Smooth muscle cell (in vitro differentiated cells): Measurements from ENCODE around the gene RALGPS2. TPM values are rescaled to one million over a fixed set of nuclear protein-coding genes. Genes with fewer than 3 reads are reported as not detected.

ENCODE experiments used
- DNase-seq: peaks from one replicate; lab custom pipeline; 2025; ENCODE audit not compliant: unreplicated experiment; lab: John Stamatoyannopoulos, UW
- H2AFZ ChIP-seq: fragments of 200-600 bp; sonication (generic); 2 replicates; pipeline ENCODE4 v1.6.0; 2016; ENCODE audit warnings: antibody characterized with exemption, low read depth, mild to moderate bottlenecking
- H3F3A ChIP-seq: fragments of 200-600 bp; sonication (generic); 2 replicates; pipeline ENCODE4 v1.6.0; 2017; ENCODE audit warnings: antibody characterized with exemption, low read depth
- H3K27ac ChIP-seq: fragments of 200-600 bp; sonication (generic); 2 replicates; pipeline ENCODE4 v1.5.1; 2016; ENCODE audit warnings: low read depth, mild to moderate bottlenecking
- H3K27me3 ChIP-seq: fragments of 200-600 bp; sonication (generic); 2 replicates; pipeline ENCODE4 v1.6.1; 2016; ENCODE audit warnings: low read depth, mild to moderate bottlenecking
- H3K36me3 ChIP-seq: fragments of 200-600 bp; sonication (generic); 2 replicates; pipeline ENCODE4 v1.5.1; 2016; ENCODE audit warnings: low read depth
- H3K4me1 ChIP-seq: fragments of 200-600 bp; sonication (generic); 2 replicates; pipeline ENCODE4 v1.5.1; 2016; ENCODE audit warnings: low read depth
- H3K4me2 ChIP-seq: fragments of 200-600 bp; sonication (generic); 2 replicates; pipeline ENCODE4 v1.6.0; 2016; ENCODE audit warnings: mild to moderate bottlenecking
- H3K4me3 ChIP-seq: fragments of 200-600 bp; sonication (generic); 2 replicates; pipeline ENCODE4 v1.5.1; 2016; ENCODE audit warnings: mild to moderate bottlenecking
- H3K79me2 ChIP-seq: fragments of 200-600 bp; sonication (generic); 2 replicates; pipeline ENCODE4 v1.6.0; 2016; ENCODE audit warnings: low read depth, mild to moderate bottlenecking
- H3K9ac ChIP-seq: fragments of 200-600 bp; sonication (generic); 2 replicates; pipeline ENCODE4 v1.6.0; 2016; ENCODE audit warnings: low read depth
- H3K9me3 ChIP-seq: fragments of 200-600 bp; sonication (generic); replicated peaks from 2 replicates; pipeline ENCODE4 v1.5.1; 2016; ENCODE audit warnings: low read depth
- H4K20me1 ChIP-seq: fragments of 200-600 bp; sonication (generic); 2 replicates; pipeline ENCODE4 v1.6.0; 2016; ENCODE audit warnings: low read depth
- WGBS: methylation state at CpG from one replicate; pipeline ENCODE4 v1.1.7; 2016; ENCODE audit warnings: low lambda C conversion rate; 5-methylcytosine and 5-hydroxymethylcytosine counted together
- polyA plus RNA-seq: library from polyadenylated mRNA; unstranded; fragments of >200 nt; fragmentation: Nextera tagmentation; extraction: Ambion mirVana; gene quantifications from 2 replicates; pipeline ENCODE4 v1.2.1, GENCODE V29; 2016
- total RNA-seq: library from RNA; depleted of rRNA; stranded (reverse); fragments of >200 nt; gene quantifications from 2 replicates; pipeline ENCODE4 v1.2.3, GENCODE V29; 2014
- TF ChIP-seq, protein P1 (sequence below): fragments of 200-600 bp; sonication (generic); IDR thresholded peaks from 2 replicates; pipeline ENCODE4 v1.5.1; 2017; ENCODE audit warnings: borderline replicate concordance, mild to moderate bottlenecking, antibody characterized with exemption; ENCODE audit not compliant: insufficient read depth, poor library complexity, severe bottlenecking

RALGPS2 gene
- total and polyA plus RNA-seq, 2 experiments from 2014 or later, result 4.7 to 23.8 TPM

DNA sequence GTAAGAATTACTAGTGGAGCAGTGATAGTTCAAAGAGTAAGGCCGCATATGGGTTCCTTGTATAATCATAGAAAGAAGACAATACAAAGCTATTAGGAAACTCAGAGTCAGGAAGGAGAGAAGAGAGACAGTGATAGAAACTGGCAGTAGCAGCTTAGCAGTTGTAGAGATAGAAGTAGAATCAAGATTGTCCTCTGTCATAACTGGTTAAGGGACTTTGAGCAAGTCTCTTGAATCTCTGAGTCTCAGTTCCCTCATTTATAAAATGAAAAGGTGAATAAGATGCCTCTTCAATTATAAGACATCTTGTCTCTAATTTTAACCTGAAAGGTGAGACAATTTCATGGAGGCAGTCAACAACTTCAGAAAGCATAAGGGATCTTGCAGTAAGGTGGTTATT lies 6.5 kb upstream of the RALGPS2 start:
- TF ChIP-seq, protein P1, sequence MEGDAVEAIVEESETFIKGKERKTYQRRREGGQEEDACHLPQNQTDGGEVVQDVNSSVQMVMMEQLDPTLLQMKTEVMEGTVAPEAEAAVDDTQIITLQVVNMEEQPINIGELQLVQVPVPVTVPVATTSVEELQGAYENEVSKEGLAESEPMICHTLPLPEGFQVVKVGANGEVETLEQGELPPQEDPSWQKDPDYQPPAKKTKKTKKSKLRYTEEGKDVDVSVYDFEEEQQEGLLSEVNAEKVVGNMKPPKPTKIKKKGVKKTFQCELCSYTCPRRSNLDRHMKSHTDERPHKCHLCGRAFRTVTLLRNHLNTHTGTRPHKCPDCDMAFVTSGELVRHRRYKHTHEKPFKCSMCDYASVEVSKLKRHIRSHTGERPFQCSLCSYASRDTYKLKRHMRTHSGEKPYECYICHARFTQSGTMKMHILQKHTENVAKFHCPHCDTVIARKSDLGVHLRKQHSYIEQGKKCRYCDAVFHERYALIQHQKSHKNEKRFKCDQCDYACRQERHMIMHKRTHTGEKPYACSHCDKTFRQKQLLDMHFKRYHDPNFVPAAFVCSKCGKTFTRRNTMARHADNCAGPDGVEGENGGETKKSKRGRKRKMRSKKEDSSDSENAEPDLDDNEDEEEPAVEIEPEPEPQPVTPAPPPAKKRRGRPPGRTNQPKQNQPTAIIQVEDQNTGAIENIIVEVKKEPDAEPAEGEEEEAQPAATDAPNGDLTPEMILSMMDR, result no peak
- Histone ChIP-seq H4K20me1 (no peaks in the 10 kb centered on the region), H3K79me2 (no peaks in the 10 kb centered on the region), H3K4me1 (no peaks in the 10 kb centered on the region), H3F3A (no peaks in the 10 kb centered on the region), H3K9me3 (no peaks in the 10 kb centered on the region), H3K27ac (no peak overlapping the region), H3K27me3 (peaks cover 10% of the 10 kb centered on the region), H3K36me3 (no peaks in the 10 kb centered on the region), H2AFZ (no peak overlapping the region), H3K4me2 (no peak overlapping the region), H3K4me3 (no peak overlapping the region), H3K9ac (no peak overlapping the region)
- no peak for DNase-seq
- 86% methylated on average over 1 of the region's 1 CpG for WGBS

DNA sequence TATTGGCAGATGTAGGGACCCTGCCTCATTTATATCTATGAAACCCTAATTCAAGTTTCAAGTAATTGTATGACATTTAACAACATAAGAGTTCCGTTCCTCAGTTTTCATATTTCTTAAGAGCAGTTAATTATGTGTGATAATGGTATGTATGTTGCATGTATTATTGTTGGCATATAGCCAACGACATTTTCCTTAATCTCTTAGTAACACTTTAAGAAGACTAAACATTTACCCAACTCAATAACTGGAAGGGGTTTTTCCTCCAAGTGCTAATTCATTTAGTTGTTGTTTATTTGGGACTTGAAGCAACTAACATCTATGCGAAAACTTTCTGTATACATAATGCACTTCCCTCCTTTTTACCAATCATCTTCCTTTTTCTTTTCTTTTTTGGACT lies 1.5 kb upstream of the RALGPS2 start:
- H3K4me2 ChIP-seq, result no peak overlapping the region
- peaks cover 16% of the 10 kb centered on the region for H4K20me1 ChIP-seq
- peaks cover 12% of the 10 kb centered on the region for H3K4me1 ChIP-seq
- 86% methylated on average over 3 of the region's 3 CpGs for WGBS
- no peak overlapping the region for H3K4me3 ChIP-seq
- H3K36me3 ChIP-seq, result no peaks in the 10 kb centered on the region
- H3K9ac ChIP-seq, result no peak overlapping the region
- TF ChIP-seq, protein P1, result no peak
- H3K79me2 ChIP-seq, result peaks cover 17% of the 10 kb centered on the region
- H3K9me3 ChIP-seq, result no peaks in the 10 kb centered on the region
- no peak overlapping the region for H2AFZ ChIP-seq
- DNase-seq, result no peak
- peaks cover 3% of the 10 kb centered on the region for H3F3A ChIP-seq
- H3K27me3 ChIP-seq, result no peaks in the 10 kb centered on the region
- no peak overlapping the region for H3K27ac ChIP-seq

DNA sequence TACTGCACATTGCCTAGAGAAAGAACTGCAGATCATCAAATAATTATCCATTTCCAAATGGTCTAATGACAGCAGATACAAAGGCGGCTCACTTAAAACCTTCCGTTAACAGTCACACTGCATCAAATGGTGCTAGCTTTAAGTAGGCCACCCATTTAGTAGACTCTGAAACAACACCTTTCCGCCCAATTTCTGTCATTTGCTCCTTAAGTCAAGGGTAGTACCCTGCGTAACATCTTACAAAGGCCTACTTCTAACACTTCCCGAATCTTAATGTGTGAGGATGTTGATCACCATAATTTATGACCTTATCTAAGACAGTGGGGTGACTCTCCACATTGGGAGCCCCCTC lies 692 bp upstream of the RALGPS2 start:
- Histone ChIP-seq H3K9me3 (no peaks in the 10 kb centered on the region), H2AFZ (peak overlapping the region; percentile 94), H3K36me3 (no peaks in the 10 kb centered on the region), H3K4me3 (peak overlapping the region; percentile 92), H3K4me2 (peak overlapping the region; percentile 93), H3K4me1 (peaks cover 12% of the 10 kb centered on the region), H3F3A (peaks cover 3% of the 10 kb centered on the region), H3K27ac (no peak overlapping the region), H3K79me2 (peaks cover 25% of the 10 kb centered on the region), H4K20me1 (peaks cover 22% of the 10 kb centered on the region), H3K9ac (no peak overlapping the region), H3K27me3 (no peaks in the 10 kb centered on the region)
- no peak for DNase-seq
- 75% methylated on average over 5 of the region's 5 CpGs for WGBS
- TF ChIP-seq, protein P1, result no peak

DNA sequence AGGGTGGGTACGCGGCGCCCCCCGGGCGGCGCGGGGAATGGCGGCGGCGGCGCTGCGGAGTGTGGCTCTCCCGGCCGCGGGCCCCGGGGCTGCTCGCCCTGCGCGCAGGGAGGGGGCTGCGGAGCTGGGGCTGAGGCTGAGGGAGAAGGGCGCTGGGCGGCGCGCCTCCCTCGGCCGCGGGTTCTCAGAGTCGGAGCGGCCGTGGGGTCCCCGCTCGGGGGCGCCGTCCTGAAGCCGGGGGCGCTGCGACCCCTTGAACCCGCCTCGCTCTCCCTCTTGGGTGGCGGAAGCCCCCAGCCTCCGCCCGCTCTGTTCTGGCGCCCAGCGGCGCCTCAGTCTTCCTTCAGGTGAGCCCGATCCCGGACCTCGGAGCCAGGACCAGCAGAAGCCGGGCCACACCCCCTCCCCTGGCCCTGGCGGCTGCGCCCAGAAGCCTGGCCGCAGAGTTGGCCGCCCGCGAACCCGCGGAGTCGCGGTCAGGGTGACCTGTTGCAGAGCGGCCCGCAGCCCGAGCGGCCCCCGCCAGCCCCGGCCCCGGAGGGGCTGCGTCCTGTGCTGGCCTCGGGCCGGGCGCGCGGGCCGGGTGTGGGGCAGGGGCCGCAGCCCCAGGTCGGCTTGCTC lies 532 bp downstream of the RALGPS2 start:
- peak overlapping the region; percentile 92 for H3K4me3 ChIP-seq
- H3K9ac ChIP-seq, result peak overlapping the region; percentile 70
- no peak for DNase-seq
- peaks cover 37% of the 10 kb centered on the region for H3K79me2 ChIP-seq
- no peaks in the 10 kb centered on the region for H3K27me3 ChIP-seq
- H2AFZ ChIP-seq, result peak overlapping the region; percentile 94
- no peaks in the 10 kb centered on the region for H3K9me3 ChIP-seq
- WGBS, result under 1% methylated on average over 29 of the region's 75 CpGs
- H3K27ac ChIP-seq, result peak overlapping the region; percentile 66
- peaks cover 12% of the 10 kb centered on the region for H3K4me1 ChIP-seq
- peaks cover 25% of the 10 kb centered on the region for H4K20me1 ChIP-seq
- peak overlapping the region; percentile 93 for H3K4me2 ChIP-seq
- no peaks in the 10 kb centered on the region for H3K36me3 ChIP-seq
- peaks cover 3% of the 10 kb centered on the region for H3F3A ChIP-seq
- TF ChIP-seq, protein P1, result peak; percentile 7
